ENCODE measurements around the gene POLD4.
A peak's percentile ranks its signal among the peaks of the same experiment; 100 is the strongest.

POLD4 gene

DNA sequence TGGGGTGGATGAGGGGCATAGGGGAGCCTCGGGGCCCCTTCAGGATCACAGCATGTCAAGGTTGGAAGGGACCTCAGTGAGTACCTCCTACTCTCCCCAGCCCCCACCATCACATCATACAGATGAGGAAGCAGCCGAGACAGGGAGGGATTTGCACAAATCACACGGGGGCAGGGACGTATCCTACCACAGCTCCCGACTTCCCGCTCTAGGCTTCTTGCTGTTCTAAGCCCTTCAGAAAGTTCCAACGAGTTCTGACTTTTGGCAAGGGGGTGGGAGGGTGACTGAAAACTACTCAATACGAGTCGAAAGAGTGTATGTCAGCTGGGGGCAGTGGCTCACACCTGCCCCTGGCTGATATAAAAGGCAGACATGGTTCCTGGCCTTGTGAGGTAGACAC lies 33.7 kb upstream of the POLD4 start:
- no peaks in the 10 kb centered on the region for H3K36me3 ChIP-seq (ENCODE audit: insufficient read depth, low read length)
- 0 out of 2 replicates have a peak, but pooled peaks cover 5% of the 10 kb centered on the region for H3K27me3 ChIP-seq (ENCODE audit: insufficient read depth, low read length)
- H3K9me3 ChIP-seq (ENCODE audit: insufficient read depth, low read depth, low read length): no peaks in the 10 kb centered on the region
- H3K9ac ChIP-seq (ENCODE audit: low read depth, low read length): no peak overlapping the region
- no peak overlapping the region for H3K27ac ChIP-seq (ENCODE audit: low read depth, low read length)
- 32% methylated on average over 9 of the region's 9 CpGs for WGBS
- H3K4me1 ChIP-seq (ENCODE audit: insufficient read depth, low read length): peaks cover 8% of the 10 kb centered on the region
- H3K4me3 ChIP-seq (ENCODE audit: low read length): no peak overlapping the region

DNA sequence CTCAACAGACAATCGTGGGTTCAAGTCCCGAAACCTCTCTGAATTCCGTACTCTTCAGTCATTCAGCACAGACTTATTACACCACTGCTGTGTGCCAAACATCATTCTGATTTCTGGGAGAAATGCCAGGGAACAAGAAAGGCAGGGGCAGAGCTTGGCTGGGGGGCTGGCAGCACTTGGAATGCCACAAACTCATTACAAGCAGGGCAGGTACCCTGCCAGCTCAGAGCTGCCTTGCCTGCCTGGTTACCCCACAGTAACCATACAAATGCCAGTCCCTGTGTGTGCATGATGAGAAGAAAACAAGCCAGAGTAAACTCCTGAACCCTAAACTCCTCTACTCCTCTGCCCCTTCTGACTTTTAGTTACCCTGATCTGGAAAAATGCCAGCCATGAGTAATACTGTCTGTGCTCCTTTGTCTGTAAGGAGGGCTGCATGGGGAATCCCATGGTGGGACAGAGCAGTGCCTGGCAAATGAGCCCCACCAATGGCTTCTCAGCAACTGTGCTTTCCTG lies 31.6 kb upstream of the POLD4 start:
- 93% methylated on average over 3 of the region's 3 CpGs for WGBS
- H3K9ac ChIP-seq (ENCODE audit: low read depth, low read length): no peak overlapping the region; the same call in 1 of the 2 replicates
- H3K4me3 ChIP-seq (ENCODE audit: low read length): no peak overlapping the region
- no peak overlapping the region for H3K27ac ChIP-seq (ENCODE audit: low read depth, low read length)
- no peaks in the 10 kb centered on the region for H3K36me3 ChIP-seq (ENCODE audit: insufficient read depth, low read length)
- peaks cover 8% of the 10 kb centered on the region for H3K4me1 ChIP-seq (ENCODE audit: insufficient read depth, low read length)
- no peaks in the 10 kb centered on the region for H3K9me3 ChIP-seq (ENCODE audit: insufficient read depth, low read depth, low read length)
- 0 out of 2 replicates have a peak, but pooled peaks cover 5% of the 10 kb centered on the region for H3K27me3 ChIP-seq (ENCODE audit: insufficient read depth, low read length)

DNA sequence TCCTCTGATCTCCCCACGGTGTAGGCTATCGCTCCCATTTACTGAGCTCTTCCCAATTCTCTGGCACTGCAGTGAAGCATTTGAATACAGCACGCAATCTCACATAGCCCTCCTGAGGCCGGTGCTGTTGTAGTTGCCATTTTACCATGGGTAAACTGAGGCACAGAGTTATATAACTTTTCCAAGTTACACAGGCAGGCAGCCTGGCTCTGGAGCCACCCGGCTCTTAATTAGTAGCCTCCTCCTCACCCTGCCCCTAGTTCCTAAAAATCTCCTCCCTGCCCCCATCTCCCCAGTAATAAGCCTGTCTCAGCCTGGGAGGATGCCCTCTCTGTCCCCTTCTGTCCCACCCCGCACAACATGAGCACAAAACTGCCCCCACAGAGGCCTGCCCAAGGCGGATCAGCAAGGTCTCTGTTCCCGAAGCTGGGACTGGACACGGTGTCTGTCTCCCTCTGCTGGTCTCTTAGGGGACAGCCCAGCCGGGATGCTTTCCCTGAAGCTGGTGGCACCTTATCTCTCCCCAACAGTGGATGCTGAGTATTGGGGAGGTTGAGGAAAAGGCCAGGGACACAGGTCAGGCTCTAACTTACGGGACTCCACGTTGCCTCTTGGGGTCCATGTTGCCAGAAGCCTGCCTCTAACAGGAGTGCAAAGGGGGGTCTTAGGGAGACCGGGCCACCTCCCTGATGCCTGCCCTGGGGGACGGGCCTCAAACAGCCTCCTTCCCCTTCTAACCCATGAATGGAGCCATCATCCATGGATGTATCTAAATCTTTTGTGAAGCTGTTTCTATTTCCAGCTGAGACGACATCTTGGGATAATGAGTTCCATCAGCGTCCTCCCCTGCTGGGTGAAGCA lies 29.2 kb upstream of the POLD4 start:
- Histone ChIP-seq H3K36me3 (ENCODE audit: insufficient read depth, low read length) (no peaks in the 10 kb centered on the region), H3K4me3 (ENCODE audit: low read length) (no peak overlapping the region), H3K4me1 (ENCODE audit: insufficient read depth, low read length) (peaks cover 13% of the 10 kb centered on the region), H3K9me3 (ENCODE audit: insufficient read depth, low read depth, low read length) (no peaks in the 10 kb centered on the region), H3K9ac (ENCODE audit: low read depth, low read length) (no peak overlapping the region), H3K27ac (ENCODE audit: low read depth, low read length) (no peak overlapping the region), H3K27me3 (ENCODE audit: insufficient read depth, low read length) (peaks cover 9% of the 10 kb centered on the region)
- 44% methylated on average over 16 of the region's 16 CpGs for WGBS

GRCh38 chr11:67381244-67381972 lies 28.1 kb upstream of the POLD4 start:
- no peaks in the 10 kb centered on the region for H3K9me3 ChIP-seq (ENCODE audit: insufficient read depth, low read depth, low read length)
- WGBS: 88% methylated on average over 13 of the region's 13 CpGs
- no peak overlapping the region for H3K4me3 ChIP-seq (ENCODE audit: low read length)
- no peak overlapping the region for H3K27ac ChIP-seq (ENCODE audit: low read depth, low read length)
- no peak overlapping the region for H3K9ac ChIP-seq (ENCODE audit: low read depth, low read length)
- H3K27me3 ChIP-seq (ENCODE audit: insufficient read depth, low read length): peaks cover 20% of the 10 kb centered on the region
- no peaks in the 10 kb centered on the region for H3K36me3 ChIP-seq (ENCODE audit: insufficient read depth, low read length)
- peaks cover 7% of the 10 kb centered on the region; the same call in 1 of the 2 replicates for H3K4me1 ChIP-seq (ENCODE audit: insufficient read depth, low read length)

DNA sequence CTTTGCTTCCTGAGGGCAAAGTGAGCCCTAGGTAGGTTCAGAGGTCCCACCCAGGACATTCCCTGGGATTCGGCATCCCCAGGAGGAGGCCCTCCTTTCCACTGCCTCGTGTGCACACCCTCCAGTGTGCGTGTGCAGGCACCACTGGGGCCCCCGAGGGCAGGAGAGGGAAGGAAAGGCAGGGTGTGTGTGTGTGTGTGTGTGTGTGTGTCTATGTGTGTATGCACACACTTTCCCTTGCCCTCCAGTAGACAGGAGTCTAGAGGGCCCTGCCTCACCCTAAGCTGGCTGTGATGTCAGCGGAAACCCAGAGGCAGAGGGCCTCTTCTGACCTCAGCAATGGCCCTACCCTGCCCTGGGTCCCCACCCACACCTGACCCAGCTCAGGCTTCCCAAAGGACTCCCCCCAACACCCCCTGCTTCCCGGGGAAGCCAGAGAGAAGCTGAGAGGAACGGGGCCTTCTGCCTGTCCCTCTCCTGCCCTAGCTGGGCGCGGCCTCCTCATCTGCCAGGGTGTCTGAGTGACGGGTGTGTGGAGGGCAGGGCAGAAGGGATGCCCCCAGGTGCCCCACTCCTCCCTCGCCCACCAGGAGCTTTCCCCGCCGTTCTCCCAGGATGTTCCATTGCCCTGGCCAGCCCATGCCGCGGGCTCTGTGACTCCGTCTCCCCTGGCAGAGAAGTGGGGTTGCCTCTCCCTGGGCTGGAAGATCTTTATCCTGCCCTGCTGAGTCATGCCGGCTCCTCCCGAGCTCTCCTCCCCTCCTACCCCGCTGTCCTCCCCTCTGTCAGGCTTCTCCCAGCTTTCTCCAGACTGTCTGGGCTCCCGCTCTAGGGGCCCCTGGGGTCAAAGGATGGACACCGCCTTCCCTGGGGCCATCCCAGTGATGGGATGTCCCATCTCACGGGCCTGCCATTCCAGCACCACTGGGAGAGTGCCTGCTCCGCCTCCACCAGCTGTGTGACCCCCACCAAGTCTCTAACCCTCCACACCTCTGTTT lies 26.0 kb upstream of the POLD4 start:
- peaks cover 26% of the 10 kb centered on the region for H3K27me3 ChIP-seq (ENCODE audit: insufficient read depth, low read length)
- no peak overlapping the region for H3K4me3 ChIP-seq (ENCODE audit: low read length)
- H3K36me3 ChIP-seq (ENCODE audit: insufficient read depth, low read length): no peaks in the 10 kb centered on the region
- H3K9ac ChIP-seq (ENCODE audit: low read depth, low read length): no peak overlapping the region
- no peak overlapping the region for H3K27ac ChIP-seq (ENCODE audit: low read depth, low read length)
- H3K9me3 ChIP-seq (ENCODE audit: insufficient read depth, low read depth, low read length): no peaks in the 10 kb centered on the region
- WGBS: 72% methylated on average over 23 of the region's 23 CpGs
- peaks cover 17% of the 10 kb centered on the region for H3K4me1 ChIP-seq (ENCODE audit: insufficient read depth, low read length)

DNA sequence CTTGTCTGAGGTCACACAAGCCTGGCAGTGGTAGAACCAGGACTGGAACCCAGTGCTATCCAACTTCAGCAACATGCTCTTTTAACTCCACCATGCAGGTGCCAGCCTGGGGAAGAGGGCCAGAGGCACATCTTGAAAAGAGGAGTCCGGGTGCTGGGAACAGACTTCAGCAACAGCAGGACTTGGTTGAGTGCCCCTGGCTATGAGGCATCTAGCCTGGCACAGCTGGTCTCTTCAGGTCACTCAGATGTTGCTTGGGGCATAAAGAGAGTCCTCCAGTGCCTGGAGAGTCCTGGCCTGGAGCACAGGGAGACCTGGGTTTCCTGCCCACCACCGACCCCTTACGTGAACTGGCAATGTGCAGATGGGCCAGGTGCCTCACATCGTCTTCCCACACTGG lies 25.2 kb upstream of the POLD4 start:
- H3K9ac ChIP-seq (ENCODE audit: low read depth, low read length): no peak overlapping the region
- 91% methylated on average over 4 of the region's 4 CpGs for WGBS

DNA sequence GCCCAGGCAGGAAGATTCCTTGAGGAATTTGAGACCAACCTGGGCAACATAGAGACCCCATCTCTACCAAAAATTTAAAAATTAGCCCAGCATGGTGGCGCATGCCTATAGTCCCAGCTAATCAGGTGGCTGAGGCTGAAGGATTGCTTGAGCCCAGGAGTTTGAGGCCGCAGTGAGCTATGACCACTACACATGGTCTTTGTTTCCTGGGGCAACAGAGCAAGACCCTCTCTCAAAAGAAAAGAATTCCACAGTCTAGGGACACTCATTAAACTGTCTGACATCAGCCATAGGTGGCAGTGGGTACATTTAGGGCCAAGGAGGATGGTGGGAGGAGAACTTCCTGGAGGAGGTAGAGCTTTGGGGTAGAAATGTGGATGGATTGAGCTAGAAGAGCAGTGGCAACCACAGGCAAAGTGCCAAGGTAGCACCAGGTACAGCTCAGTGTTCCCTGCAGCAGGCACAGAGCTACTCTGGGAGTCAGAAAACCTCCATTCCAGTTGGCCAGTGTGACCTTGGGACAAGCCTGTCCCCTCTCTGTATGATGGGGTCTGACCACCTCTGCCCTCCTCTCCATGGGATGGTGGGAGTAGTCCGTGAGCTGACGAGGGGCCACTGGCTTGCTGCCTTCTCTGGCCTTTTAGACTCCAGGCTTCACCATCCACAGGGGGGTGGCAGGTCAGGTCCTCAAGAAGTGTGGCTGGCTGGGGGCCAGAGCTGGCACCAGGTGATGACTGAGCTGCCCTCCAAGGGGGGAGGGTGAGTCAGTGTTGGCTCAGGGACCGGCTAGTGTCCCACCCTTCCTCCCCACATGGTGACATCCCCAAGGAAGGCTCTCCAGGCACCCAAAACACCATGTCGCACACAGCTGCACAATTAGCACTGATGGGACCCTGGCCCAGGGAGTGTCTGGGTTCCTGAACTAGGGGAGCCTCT lies 23.8 kb upstream of the POLD4 start:
- Histone ChIP-seq H3K4me1 (ENCODE audit: insufficient read depth, low read length) (peaks cover 18% of the 10 kb centered on the region), H3K27me3 (ENCODE audit: insufficient read depth, low read length) (peaks cover 30% of the 10 kb centered on the region), H3K9ac (ENCODE audit: low read depth, low read length) (no peak overlapping the region), H3K9me3 (ENCODE audit: insufficient read depth, low read depth, low read length) (no peaks in the 10 kb centered on the region), H3K4me3 (ENCODE audit: low read length) (no peak overlapping the region), H3K36me3 (ENCODE audit: insufficient read depth, low read length) (no peaks in the 10 kb centered on the region), H3K27ac (ENCODE audit: low read depth, low read length) (no peak overlapping the region)
- 89% methylated on average over 6 of the region's 6 CpGs for WGBS

More for the DNA sequence above, 25.2 kb upstream of the POLD4 start:
- Histone ChIP-seq H3K36me3 (ENCODE audit: insufficient read depth, low read length) (no peaks in the 10 kb centered on the region), H3K4me3 (ENCODE audit: low read length) (no peak overlapping the region), H3K4me1 (ENCODE audit: insufficient read depth, low read length) (peaks cover 17% of the 10 kb centered on the region), H3K9me3 (ENCODE audit: insufficient read depth, low read depth, low read length) (no peaks in the 10 kb centered on the region), H3K27me3 (ENCODE audit: insufficient read depth, low read length) (peaks cover 28% of the 10 kb centered on the region), H3K27ac (ENCODE audit: low read depth, low read length) (no peak overlapping the region)

GRCh38 chr11:67376063-67376820 lies 22.9 kb upstream of the POLD4 start:
- no peaks in the 10 kb centered on the region for H3K9me3 ChIP-seq (ENCODE audit: insufficient read depth, low read depth, low read length)
- H3K4me3 ChIP-seq (ENCODE audit: low read length): peak overlapping the region; percentile 36
- H3K4me1 ChIP-seq (ENCODE audit: insufficient read depth, low read length): peaks cover 27% of the 10 kb centered on the region
- H3K27ac ChIP-seq (ENCODE audit: low read depth, low read length): no peak overlapping the region
- 40% methylated on average over 7 of the region's 7 CpGs for WGBS
- no peaks in the 10 kb centered on the region for H3K36me3 ChIP-seq (ENCODE audit: insufficient read depth, low read length)
- no peak overlapping the region for H3K9ac ChIP-seq (ENCODE audit: low read depth, low read length)
- peaks cover 38% of the 10 kb centered on the region for H3K27me3 ChIP-seq (ENCODE audit: insufficient read depth, low read length)

- Histone ChIP-seq H3K9ac (ENCODE audit: low read depth, low read length) (no peak overlapping the region), H3K27ac (ENCODE audit: low read depth, low read length) (no peak overlapping the region), H3K27me3 (ENCODE audit: insufficient read depth, low read length) (peaks cover 45% of the 10 kb centered on the region), H3K9me3 (ENCODE audit: insufficient read depth, low read depth, low read length) (no peaks in the 10 kb centered on the region), H3K4me1 (ENCODE audit: insufficient read depth, low read length) (peaks cover 34% of the 10 kb centered on the region), H3K36me3 (ENCODE audit: insufficient read depth, low read length) (no peaks in the 10 kb centered on the region), H3K4me3 (ENCODE audit: low read length) (peak overlapping the region; percentile 36)
- 3% methylated on average over 13 of the region's 15 CpGs for WGBS
These were observed 22.1 kb upstream of the POLD4 start for GRCh38 chr11:67375320-67376055.

Measured in HUES64 (cell line).